GM21786 (cell line): Measurements from ENCODE around the gene TRIM25.

Experiments used
- ATAC-seq: cut with Tn5 transposase; IDR thresholded peaks from one replicate; pipeline ENCODE4 v1.9.1; 2021; ENCODE audit not compliant: unreplicated experiment

TRIM25 gene

DNA sequence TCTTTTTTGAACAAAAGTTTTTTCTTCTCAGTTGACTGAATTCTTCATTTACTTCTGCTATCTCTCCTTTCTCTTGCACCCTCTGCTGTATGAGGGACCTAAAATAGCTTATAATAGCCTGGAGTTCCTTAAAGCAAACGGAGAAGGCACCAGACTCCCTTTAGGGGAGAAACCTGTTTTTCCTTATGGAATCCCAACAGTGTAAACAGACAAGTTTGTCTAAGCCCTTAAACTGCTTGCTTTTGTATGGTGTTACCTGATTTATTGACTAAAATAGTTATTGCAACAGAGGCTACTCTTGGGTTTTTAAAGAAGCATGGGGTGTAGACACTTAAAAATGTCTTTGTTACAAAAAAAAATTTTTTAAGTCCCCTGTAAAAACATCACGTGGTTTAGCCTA is 12.9 kb upstream of the TRIM25 start:
- ATAC-seq: no peak

DNA sequence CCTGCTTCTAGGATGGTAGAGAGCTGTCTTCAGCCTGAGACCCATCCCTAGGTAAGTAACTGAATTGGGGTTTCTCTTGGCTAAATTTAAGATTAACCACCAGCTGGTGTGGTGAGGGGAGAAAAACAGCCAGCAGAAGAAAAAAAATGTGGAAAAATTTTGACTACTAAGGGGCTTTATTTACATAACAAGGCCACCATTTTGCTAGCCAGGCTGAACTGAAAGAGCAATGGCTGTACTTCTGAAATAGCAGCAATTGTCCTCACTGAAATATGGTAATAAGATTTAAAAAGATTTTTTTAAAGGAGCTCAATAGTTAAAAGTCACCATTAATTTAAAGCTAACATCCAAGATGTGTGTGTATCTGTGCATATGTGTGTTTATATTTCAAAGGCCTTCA is 12.4 kb upstream of the TRIM25 start:
- no peak for ATAC-seq

DNA sequence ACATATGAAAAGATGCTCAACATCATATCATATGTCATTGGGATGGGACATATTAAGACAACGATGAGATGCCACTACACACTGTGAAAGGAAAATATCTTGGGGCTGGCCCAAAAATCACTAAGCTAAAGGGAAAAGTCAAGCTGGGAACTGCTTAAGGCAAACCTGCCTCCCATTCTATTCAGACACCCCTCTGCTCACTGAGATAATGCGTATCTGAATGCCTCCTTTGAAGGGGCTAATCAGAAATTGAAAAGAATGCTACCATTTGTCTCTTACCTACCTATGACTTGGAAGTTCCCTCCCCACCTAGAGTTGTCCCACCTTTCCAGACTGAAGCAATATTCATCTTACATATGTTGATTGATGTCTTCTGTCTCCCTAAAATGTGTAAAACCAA is 11.2 kb upstream of the TRIM25 start:
- no peak for ATAC-seq

DNA sequence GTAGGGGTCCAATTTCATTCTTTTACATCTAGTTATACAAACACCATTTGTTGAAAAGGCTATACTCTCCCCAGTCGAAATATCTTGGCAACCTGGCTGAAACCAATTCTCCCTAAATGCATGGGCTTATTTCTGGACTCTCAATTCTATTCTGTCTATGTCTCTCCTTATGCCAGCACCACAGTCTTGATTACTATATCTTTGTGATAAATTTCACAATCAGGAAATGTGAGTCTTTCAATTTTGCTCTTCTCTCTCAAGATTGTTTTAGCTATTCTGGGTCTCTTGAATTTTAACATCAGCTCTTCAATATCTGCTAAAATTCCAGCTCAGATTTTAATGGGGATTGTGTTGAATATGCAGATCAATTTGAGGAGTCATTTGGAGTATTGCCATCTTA is 5.9 kb upstream of the TRIM25 start:
- no peak for ATAC-seq

DNA sequence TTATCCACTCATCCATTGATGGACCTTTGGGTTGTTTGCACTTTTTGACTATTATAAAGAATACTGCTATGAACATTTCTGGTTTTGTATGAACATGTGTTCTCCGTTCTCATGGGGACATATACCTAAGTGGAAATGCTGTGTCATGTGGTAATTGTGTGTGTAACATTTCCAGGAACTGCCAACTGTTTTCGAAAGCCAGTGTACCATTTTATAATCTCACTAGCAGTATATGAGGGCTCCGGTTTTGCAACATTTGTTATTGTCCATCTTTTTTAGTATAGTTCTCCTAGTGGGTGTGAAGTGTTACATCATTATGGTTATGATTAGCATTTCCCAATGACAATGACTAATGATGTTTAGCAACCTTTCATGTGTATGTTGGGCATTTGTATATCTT is 5.1 kb upstream of the TRIM25 start:
- no peak for ATAC-seq

DNA sequence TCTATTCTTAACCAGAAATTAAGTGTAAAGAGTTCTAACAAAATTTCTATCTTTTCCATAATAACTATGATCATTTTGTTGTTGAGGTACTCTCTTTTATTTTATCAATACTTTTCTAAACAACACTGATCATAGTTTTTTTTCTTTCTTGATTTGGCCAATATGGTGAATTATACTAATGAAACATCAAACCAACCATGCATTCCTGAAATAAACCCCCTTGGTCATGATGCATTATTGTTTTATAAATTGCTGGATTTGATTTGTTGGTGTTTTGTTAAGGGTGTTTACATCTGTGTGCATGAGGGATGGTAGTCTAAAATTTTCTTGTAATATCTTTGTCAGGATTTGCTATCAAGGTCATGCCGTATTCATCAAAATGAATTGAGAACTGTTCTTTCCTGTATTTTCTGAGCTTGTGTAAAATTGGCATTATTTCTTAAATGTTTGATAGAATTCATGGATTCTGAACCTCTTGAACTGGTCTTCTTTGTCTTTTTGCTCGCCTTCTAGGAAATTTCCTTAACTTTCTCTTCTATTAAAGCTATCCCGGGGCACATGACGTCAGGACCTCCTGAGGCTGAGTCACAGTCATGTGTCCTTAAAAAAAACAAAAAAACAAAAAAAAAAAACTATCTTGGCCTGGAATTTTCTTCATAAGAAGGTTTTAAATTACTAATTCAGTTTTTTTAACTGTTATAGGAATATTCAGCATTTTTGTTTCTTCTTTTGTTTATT is 3.9 kb upstream of the TRIM25 start:
- ATAC-seq: no peak

DNA sequence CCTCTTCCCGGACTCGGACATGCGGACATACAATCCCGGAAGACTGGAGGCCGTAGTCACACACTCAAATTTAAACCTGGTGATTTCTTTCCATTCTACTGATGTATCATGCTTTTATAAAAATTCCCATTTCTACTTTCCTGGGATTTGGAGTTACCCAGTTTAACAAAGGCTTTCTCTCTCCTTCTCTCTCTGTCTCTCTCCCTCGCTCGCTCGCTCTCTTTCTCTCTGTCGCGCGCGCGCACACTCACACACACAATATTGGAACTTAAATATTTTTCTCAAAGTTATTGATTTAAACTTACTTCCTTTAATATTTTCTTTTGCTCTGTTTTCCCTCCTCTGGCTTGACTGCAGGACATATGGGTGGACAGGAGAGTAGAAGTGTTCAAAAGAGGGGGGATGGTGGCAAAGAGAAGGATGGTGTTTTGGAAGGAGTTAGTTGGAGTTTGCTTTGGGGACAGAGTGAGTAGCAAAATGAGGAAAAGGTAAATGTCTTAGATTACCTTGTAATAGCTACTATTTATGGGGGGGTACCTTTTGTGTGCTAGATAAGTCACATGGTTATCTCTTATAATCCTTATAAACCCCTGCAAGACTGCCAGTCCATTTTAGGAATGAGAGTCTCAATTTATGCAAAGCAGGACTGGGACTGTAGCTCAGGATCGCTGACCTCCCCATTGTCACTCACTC is 878 bp upstream of the TRIM25 start:
- ATAC-seq: no peak

DNA sequence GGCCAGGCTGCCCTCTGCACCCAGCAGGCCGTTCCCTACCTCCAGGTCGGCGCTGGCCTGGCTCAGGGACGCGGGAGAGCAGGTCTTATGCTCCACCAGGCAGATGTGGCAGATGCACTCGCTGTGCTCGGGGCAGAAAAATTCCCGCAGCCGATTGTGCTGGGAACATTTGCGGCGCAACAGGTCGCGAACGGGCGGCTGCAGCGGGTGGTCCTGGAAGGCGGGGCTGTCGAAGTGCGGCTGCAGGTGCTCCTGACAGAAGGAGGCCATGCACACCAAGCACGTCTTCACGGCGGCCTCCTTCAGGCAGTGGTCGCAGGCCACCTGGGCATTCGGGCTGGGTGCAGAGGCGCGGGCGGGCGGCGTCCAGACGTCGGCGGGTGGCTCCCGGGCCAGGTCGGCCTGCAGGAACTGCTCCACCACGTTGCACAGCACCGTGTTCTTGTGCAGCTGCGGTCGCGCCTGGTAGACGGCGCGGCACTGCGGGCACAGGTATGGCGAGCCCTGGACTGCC is 439 bp downstream of the TRIM25 start:
- ATAC-seq: peak; percentile 20

DNA sequence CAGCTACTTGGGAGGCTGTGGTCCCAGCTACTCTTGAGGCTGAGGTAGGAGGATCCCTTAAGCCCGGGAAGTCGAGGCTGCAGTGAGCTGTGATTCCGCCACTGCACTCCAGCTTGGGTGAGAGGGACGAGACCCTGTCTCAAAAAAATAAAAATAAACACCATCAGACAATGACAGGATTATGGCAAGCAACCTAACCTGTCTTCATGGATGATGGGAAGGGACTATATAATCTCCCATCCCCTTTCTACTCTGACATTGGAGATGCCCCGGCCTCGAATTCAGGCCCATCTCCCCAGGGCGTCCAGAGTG is 893 bp downstream of the TRIM25 start:
- ATAC-seq: no peak

DNA sequence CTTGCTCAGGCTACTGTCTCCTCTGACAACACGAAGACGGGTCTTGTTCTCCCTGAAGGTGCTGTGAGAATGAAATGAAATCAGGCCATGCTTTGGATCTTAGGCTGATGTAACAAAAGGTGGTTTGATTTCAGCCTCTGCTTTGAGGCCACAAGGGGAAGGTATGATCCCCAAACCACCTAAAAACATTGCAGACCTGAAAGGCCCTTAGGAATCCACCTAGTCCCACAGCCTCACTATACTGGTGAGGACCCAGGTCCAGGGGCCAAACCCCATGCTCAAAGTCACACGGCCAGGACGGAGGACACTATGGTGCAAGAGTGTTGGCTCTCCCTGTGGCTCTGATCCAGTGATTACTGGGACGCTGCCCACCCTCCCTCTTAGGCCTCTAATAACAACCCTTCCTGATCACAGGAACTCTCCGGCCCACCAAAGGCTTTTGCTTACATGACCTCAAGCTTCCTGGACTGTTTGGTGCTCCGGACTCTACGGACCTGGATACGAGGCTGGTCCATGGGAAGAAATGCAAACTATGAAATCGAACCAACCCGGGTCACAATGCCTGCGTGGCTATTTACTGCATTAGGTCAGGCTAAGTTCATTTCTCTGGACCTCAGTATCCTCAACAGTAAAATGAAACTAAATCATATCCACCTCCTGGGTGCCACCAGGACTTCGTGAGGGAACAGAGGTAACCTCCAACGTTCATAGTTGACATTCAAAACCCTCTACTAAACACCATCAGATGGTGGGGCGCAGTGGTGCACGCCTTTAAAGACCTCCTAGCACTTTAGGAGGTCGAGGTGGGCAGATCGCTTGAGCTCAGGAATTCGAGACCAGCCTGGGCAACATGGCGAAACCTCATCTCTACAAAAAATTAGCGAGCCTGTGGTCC is 1.5 kb downstream of the TRIM25 start:
- ATAC-seq: no peak

DNA sequence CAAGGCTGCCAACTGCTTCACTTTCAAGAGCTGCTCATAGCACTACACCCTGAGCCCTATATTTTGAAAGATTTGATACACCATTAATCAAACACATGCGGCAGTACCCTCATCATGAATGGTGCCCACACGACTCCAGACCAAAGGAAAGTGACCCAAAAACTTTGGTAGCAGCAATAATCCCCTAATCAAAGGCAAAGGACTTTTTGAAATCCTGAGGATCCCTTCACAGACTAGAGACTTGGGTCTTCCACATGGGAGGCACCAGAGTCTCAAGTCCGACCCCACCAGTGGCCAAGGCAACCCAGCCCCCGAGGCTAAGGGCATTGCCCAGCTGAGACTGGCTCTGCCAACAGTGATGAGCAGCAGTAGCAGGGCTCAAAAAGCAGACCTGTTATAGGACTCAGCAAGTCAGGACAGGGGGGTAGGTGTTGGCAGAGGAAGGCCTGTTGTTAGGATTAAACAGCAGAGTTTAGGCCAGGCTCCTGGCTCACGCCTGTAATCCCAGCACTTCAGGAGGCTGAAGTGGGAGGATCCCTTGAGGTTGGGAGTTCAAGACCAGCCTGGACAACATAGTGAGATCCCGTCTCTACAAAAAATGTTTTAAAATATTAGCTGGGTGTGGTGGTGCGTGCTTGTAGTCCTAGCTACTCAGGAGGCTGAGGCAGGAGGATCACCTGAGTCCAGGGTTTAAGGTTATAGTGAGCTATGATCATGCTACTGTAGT is 3.2 kb downstream of the TRIM25 start:
- no peak for ATAC-seq

DNA sequence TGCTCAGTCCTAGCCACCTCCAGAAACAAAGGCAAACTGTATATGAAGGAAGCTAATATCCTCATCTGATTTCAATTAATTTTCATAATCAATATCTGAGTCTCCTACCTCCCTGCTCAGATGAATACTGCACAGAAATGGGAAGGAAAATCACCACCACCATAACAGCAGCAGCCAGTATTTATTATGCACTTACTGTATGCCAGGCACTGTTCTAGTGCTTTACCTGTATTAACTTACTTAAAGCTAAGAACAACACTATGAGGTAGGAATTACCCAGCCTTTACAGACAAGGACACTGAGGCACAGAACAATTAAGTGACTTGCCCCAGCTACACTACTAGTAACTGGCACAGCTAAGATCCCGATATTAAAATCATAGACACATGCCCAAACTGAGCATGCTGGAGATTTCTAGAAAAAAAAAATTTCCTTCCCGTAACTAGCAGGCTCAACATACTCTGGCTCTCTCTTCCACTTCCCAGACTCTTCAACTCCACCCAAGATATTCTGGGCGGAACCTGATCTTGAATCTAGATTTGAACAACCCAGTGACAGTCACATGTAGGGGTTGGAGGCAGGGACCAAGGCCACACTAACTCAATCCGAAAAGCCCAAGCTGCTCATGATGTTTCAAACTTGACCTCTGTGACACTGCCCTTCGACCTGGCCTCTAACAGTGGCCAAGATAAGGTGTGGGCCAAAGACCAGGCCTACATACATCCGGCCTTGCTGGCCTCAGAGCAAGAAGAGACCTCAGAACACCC is 3.9 kb downstream of the TRIM25 start:
- ATAC-seq: no peak

DNA sequence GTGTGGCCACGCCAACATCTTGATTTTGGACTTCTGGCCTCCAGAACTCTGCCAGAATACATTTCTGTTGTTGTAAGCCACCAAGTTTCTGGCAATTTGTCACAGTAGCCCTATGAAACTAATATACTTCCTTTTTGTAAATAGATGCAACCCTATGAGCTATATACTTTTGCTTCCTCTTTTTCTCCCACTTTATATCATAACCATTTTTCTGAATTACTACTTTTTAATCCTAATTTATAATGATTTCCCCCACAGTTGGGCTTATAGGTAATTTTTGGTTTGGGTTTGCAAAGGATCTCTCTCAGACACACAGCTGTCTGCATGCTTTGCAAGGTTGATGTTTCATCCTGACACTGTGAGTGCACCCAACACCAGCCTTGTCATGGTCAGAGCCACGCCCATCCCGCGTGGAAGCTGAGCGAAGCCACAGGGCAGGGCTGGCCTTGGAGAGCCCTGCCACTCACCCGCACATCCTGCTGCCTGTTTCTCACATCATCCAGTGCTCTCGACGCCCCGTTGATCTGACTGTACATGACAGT is 5.8 kb downstream of the TRIM25 start:
- peak; percentile 78 for ATAC-seq

DNA sequence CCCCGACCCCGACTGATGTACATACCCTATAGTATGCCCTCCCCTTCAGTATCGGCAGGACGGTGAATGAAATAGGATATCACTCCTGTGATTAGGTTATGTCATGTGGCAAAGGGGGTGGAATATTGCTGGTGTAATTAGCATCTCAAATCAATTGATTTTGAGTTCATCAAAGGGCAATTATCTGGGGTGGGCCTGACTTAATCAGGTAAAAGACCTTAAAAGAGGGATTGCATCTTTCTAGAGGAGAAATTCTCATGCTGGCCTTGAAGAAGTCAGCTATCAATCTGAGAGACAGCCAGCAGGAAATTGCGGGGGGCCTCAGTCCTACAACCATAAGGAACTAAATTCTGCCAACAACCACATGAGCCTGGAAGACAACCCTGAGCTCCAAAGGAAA is 10.3 kb downstream of the TRIM25 start:
- no peak for ATAC-seq

DNA sequence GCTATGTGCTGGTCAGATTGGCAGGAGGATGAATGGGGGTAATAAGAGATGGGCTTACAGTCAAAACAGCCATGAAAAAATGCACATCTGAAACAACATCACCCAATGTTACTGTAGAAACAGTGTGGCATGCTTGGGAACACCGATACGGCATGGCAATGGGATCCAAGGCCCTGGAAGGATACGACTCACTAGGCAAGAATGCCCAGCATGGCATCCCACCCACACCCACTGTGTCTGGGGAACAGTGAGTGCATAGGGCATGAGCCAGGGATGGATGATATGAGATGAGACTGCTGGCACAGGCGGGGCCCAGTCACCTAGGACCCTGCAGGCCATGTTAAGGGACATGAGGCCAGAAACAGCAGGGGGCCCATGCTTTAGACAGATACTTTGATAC is 11.5 kb downstream of the TRIM25 start:
- no peak for ATAC-seq

DNA sequence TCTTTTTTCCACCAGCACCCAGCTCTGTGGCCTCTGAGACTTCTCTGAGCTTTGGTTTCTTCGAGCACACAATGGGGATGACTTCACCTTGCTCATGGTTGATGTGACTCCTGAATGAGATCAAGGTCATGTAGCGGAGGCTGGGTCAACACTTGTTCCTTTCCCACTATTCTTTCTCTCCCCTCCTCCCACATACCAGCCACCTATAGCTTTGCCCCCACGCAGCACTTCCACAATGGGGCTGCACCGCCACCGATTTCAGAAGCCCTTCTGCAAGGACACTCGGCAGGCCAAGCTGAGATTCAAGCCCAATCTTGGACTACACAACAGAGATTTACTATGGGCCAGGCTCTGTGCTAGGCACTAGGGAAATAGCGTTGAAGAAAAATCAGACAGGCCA is 14.4 kb downstream of the TRIM25 start:
- ATAC-seq: no peak

DNA sequence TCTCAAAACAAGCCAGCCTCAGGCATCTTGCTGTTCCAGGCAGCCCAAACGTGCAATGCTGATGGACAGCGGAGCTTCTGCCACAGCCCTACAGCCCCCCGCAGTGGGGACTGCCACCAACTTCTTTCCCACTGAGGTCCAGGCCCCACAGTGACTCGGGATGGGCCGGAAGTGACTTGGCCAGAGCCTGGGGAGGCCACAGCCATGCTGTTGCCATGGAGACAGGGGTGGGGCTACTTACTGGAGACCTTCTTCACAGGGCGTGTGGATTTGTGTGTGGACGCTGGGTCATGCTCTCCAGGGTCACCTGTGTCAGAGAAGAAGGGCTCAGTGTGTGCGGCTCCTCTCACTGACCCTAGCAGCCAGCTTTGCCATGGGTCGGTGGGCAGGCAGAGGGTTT is 15.0 kb downstream of the TRIM25 start:
- ATAC-seq: no peak

DNA sequence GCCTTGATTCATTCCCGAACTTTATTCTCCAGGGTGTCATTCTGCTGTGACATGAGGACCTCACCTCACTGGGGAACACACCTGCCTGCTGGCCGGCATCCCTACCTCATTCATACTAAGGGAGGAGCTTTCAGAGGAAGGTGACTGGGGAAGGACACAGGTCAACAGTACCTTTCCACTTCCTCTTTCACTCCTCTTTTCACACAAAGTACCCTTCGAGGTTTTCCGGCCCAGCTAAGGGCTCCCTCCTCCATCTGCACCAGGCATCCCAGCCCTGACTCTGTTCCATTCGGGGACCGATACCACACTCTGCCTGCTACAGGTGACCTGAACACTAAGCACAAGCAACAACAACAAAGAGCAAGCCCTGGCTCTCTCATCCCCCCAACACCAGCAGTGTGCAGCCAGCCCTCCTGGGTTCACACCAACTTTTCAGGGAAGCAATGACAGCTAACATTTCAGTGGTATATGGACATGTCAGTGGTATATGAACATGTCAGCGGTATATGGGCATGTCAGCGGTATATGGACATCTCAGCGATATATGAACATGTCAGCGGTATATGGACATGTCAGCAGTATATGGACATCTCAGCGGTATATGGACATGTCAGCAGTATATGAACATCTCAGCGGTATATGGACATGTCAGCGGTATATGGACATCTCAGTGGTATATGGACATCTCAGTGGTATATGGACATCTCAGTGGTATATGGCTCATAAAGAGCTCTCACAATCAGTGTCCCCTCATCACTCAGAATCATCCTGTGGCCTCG is 16.0 kb downstream of the TRIM25 start:
- peak; percentile 52 for ATAC-seq

DNA sequence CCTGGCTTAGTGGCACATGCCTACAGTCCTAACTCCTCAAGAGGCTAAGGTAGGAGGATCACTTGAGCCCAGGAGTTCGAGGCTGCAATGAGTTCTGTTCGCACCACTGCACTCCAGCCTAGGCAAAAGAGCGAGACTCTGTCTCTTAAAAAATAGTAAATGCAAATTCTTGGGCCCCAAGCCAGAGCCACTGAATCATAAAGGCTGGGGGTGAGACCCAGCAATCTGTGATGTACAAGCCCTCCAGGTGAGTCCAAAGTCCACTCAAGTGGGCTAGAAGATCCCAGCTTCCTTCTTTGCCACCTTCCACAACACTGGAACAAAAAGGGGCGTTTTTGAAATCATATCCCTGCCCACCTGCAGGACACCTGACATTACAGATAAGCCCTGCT is 16.9 kb downstream of the TRIM25 start:
- ATAC-seq: no peak
